PFSK-1 (cell line): ENCODE results near the gene ACYP1.

Experiments used
- FOXP2 ChIP-seq: optimal IDR thresholded peaks from 2 replicates; pipeline ENCODE3; 2011; ENCODE audit warnings: borderline replicate concordance, control low read depth, inconsistent platforms; ENCODE audit not compliant: insufficient read depth; ENCODE audit errors: extremely low read length, extremely low read depth
- POLR2AphosphoS5 ChIP-seq: IDR thresholded peaks from 2 replicates; pipeline ENCODE4 v1.6.1; 2012; ENCODE audit warnings: low read depth, mild to moderate bottlenecking, control low read depth, low read length, moderate library complexity
- SIN3A ChIP-seq: IDR thresholded peaks from 2 replicates; pipeline ENCODE4 v1.6.1; 2012; ENCODE audit warnings: mild to moderate bottlenecking, low read length, moderate library complexity, borderline replicate concordance; ENCODE audit not compliant: insufficient read depth
- TAF1 ChIP-seq: IDR thresholded peaks from 2 replicates; pipeline ENCODE4 v1.6.1; 2012; ENCODE audit warnings: low read length, control low read depth, borderline replicate concordance; ENCODE audit not compliant: insufficient read depth
- TF ChIP-seq, protein P1 (sequence below), 2 experiments: IDR thresholded peaks; 2 replicates each; pipeline versions ENCODE4 v1.6.1 to v1.8.0; 2011 to 2012; ENCODE audit warnings: low read depth in 2 of 2, low read length in 2 of 2, control low read depth in 1 of 2, inconsistent platforms in 1 of 2, mild to moderate bottlenecking in 1 of 2, moderate library complexity in 1 of 2; ENCODE audit not compliant: insufficient read depth in 1 of 2

ACYP1 gene

DNA sequence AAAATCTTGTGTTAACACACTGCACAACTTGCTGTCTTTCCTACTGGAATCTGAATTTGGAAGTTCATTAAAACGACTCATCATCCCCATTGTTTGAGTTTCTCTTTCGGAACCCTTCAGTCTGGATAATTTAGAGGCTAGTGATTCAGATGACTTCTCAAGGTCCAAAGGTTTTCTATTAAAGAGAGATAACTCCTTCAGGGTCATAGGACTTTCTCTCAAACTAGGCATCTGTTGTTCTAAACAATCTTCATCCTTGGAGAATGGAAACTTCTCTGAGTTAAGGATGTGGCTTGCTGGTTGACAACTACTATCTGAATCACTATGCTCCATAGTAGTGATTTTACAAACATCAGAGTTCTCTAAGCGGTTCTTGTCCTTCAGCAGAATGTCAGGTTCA lies 16.9 kb downstream of the ACYP1 start:
- TF ChIP-seq, protein P1, sequence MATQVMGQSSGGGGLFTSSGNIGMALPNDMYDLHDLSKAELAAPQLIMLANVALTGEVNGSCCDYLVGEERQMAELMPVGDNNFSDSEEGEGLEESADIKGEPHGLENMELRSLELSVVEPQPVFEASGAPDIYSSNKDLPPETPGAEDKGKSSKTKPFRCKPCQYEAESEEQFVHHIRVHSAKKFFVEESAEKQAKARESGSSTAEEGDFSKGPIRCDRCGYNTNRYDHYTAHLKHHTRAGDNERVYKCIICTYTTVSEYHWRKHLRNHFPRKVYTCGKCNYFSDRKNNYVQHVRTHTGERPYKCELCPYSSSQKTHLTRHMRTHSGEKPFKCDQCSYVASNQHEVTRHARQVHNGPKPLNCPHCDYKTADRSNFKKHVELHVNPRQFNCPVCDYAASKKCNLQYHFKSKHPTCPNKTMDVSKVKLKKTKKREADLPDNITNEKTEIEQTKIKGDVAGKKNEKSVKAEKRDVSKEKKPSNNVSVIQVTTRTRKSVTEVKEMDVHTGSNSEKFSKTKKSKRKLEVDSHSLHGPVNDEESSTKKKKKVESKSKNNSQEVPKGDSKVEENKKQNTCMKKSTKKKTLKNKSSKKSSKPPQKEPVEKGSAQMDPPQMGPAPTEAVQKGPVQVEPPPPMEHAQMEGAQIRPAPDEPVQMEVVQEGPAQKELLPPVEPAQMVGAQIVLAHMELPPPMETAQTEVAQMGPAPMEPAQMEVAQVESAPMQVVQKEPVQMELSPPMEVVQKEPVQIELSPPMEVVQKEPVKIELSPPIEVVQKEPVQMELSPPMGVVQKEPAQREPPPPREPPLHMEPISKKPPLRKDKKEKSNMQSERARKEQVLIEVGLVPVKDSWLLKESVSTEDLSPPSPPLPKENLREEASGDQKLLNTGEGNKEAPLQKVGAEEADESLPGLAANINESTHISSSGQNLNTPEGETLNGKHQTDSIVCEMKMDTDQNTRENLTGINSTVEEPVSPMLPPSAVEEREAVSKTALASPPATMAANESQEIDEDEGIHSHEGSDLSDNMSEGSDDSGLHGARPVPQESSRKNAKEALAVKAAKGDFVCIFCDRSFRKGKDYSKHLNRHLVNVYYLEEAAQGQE (IDR thresholded peaks at IDR 0.05; ENCODE audit: insufficient read depth in 1 of 2, low read depth in 2 of 2, low read length in 2 of 2), result no peak
- TF ChIP-seq TAF1 (no peak), FOXP2 (no peak), POLR2AphosphoS5 (no peak), SIN3A (no peak)

DNA sequence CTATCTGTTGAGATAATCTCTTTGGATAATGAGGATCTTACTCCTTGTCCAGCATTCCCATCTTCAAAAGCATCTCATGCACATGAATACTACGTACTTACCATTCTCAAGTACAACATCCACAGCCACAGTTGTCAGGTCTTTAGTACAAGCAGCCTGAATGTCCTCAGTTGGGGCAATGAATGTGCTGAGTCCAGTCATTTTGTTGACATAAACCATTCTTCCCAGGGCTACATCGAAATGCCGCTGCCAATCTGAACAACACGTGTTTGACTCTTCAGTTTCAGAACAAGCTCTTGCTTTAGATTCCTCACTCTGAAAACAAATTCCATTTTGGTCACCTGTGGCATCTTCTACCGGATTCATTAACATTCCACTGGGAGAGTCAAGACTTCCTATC lies 17.5 kb downstream of the ACYP1 start:
- TF ChIP-seq FOXP2, result no peak
- TF ChIP-seq POLR2AphosphoS5, result no peak
- TF ChIP-seq SIN3A, result no peak
- no peak for TF ChIP-seq TAF1
- TF ChIP-seq, protein P1 (IDR thresholded peaks at IDR 0.05; ENCODE audit: insufficient read depth in 1 of 2, low read depth in 2 of 2, low read length in 2 of 2), result no peak

DNA sequence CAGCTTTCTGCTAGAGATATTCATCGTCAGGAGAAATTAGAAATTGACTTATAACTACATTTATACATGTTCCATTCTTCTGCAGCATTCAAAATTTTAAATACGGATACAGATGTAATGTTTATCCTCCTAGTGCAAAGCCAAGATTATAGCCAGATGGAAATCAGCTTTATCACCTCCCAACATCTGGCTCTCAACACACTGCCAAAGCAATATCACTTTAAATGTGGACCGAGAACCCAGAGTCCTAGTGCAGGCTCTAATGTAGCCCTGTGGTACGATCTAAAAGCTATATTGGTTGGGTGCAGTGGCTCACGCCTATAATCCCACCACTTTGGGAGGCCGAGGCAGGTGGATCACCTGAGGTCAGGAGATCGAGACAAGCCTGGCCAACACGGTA lies 19.1 kb downstream of the ACYP1 start:
- no peak for TF ChIP-seq POLR2AphosphoS5
- no peak for TF ChIP-seq TAF1
- TF ChIP-seq, protein P1 (IDR thresholded peaks at IDR 0.05; ENCODE audit: insufficient read depth in 1 of 2, low read depth in 2 of 2, low read length in 2 of 2), result no peak

DNA sequence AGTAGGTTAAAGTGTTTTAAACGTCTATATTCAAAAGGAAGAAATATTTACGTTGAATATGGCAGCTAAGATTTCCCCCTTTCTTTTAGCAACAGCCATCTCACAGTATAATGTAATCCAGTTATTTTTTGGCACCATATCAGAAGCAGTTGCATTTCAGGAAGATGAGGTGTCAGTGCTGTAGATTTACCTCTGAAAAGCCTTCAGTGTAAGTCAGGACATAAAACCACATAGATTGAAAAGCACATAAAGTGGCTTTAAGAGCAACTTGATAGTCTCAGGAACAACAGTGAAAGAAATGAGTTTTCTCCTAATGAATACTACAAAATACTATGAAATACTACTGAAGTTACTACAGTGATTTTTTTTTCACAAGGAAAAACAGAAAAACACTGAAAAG lies 19.5 kb downstream of the ACYP1 start:
- no peak for TF ChIP-seq FOXP2
- TF ChIP-seq SIN3A, result no peak
- TF ChIP-seq, protein P1 (IDR thresholded peaks at IDR 0.05; ENCODE audit: insufficient read depth in 1 of 2, low read depth in 2 of 2, low read length in 2 of 2), result no peak
- no peak for TF ChIP-seq TAF1
- no peak for TF ChIP-seq POLR2AphosphoS5

DNA sequence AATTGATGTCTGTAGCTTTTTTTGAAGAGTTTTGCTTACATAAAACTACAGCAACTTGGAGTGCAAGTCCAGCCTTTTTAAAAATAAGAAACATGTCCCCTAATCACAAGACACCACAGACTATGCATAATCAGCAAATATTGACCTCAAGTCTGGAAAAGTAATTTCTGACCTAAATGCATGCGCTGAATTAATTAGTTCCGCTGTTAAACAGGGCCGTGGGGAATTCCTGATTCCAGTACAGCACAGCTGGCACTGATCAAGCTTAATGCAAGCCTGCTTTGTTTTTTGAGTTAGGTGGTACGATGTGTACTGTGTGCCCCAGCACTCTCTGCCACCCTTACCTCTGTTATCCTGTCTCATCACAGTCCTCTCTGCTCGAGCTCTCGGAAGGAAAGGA lies 21.8 kb downstream of the ACYP1 start:
- TF ChIP-seq TAF1 (no peak), POLR2AphosphoS5 (no peak), SIN3A (no peak), FOXP2 (no peak)
- TF ChIP-seq, protein P1 (IDR thresholded peaks at IDR 0.05; ENCODE audit: insufficient read depth in 1 of 2, low read depth in 2 of 2, low read length in 2 of 2), result no peak
